Measurements from ENCODE around the gene CNOT4. TPM values are rescaled to one million over a fixed set of nuclear protein-coding genes. Genes with fewer than 3 reads are reported as not detected.

CNOT4 gene
- total and polyA plus RNA-seq, 9 donors = 9.1 to 38.9 (median 30.5) TPM

GRCh38 chr7:135518748-135519147 lies 8.8 kb upstream of the CNOT4 start:
- Histone ChIP-seq H3K4me1 (ENCODE audit: insufficient read depth) (no peaks in the 10 kb centered on the region), H3K4me3 (no peak overlapping the region), H3K36me3 (no peaks in the 10 kb centered on the region), H3K27ac (no peak overlapping the region), H3K9me3 (no peaks in the 10 kb centered on the region), H3K27me3 (no peaks in the 10 kb centered on the region)
- WGBS, 3 donors = 79 to 94% (median 93%) methylated on average over 1 of the region's 1 CpG
- intact Hi-C loops (cut with DNase I) = no loop called here
- DNase-seq = no peak
- no peak for TF ChIP-seq POLR2A (IDR thresholded peaks at IDR 0.05)
- TF ChIP-seq CTCF (IDR thresholded peaks at IDR 0.05) = no peak
- no peak for TF ChIP-seq EP300 (IDR thresholded peaks at IDR 0.05)

- no peak for DNase-seq
- Histone ChIP-seq H3K27me3 (no peaks in the 10 kb centered on the region), H3K36me3 (no peaks in the 10 kb centered on the region), H3K9me3 (no peaks in the 10 kb centered on the region), H3K4me1 (ENCODE audit: insufficient read depth) (no peaks in the 10 kb centered on the region), H3K4me3 (no peak overlapping the region), H3K27ac (no peak overlapping the region)
- whole genome bisulfite sequencing, 3 donors = 89 to 92% (median 89%) methylated on average over 3 of the region's 3 CpGs
- no peak for TF ChIP-seq EP300 (IDR thresholded peaks at IDR 0.05)
- no peak for TF ChIP-seq POLR2A (IDR thresholded peaks at IDR 0.05)
- no peak for TF ChIP-seq CTCF (IDR thresholded peaks at IDR 0.05)
- intact Hi-C loops (cut with DNase I) = no loop called here
These were observed 7.2 kb upstream of the CNOT4 start for GRCh38 chr7:135517060-135517459.

- DNase-seq = no peak
- no peaks in the 10 kb centered on the region for H3K4me1 ChIP-seq (ENCODE audit: insufficient read depth)
- H3K27me3 ChIP-seq = no peaks in the 10 kb centered on the region
- TF ChIP-seq POLR2A (IDR thresholded peaks at IDR 0.05) = no peak
- TF ChIP-seq CTCF (IDR thresholded peaks at IDR 0.05) = no peak
- no peak for TF ChIP-seq EP300 (IDR thresholded peaks at IDR 0.05)
- intact Hi-C loops (cut with DNase I) = no loop called here
- 50 to 69% (median 54%) methylated on average over 3 of the region's 3 CpGs for WGBS, 3 donors
- no peaks in the 10 kb centered on the region for H3K9me3 ChIP-seq
- no peaks in the 10 kb centered on the region for H3K36me3 ChIP-seq
- no peak overlapping the region for H3K27ac ChIP-seq
- no peak overlapping the region for H3K4me3 ChIP-seq
These were observed 5.0 kb upstream of the CNOT4 start for GRCh38 chr7:135514856-135515255.

GRCh38 chr7:135512135-135512887 lies 2.4 kb upstream of the CNOT4 start:
- intact Hi-C loops (cut with DNase I) = no loop called here
- H3K4me1 ChIP-seq (ENCODE audit: insufficient read depth) = peaks cover 2% of the 10 kb centered on the region
- WGBS, 3 donors = 71 to 78% (median 74%) methylated on average over 2 of the region's 2 CpGs
- no peak overlapping the region for H3K4me3 ChIP-seq
- TF ChIP-seq EP300 (IDR thresholded peaks at IDR 0.05) = no peak
- TF ChIP-seq CTCF (IDR thresholded peaks at IDR 0.05) = no peak
- TF ChIP-seq POLR2A (IDR thresholded peaks at IDR 0.05) = no peak
- H3K36me3 ChIP-seq = no peaks in the 10 kb centered on the region
- no peaks in the 10 kb centered on the region for H3K27me3 ChIP-seq
- H3K27ac ChIP-seq = no peak overlapping the region
- H3K9me3 ChIP-seq = no peaks in the 10 kb centered on the region
- DNase-seq = no peak
